A549 (cell line): ENCODE results near the gene HK1. TPM values are rescaled to one million over a fixed set of nuclear protein-coding genes. Genes with fewer than 3 reads are reported as not detected.
"Not testable (repeated sequence)": the region's sequence is repeated elsewhere in the genome, so short reads cannot be mapped to it uniquely, and the experiment has no call there.

Experiments
- ATAC-seq, 2 experiments: fragments of 200-7000 bp in 1 of 2; fragments of >200 bp in 1 of 2; cut with Nextera tagmentation in 1 of 2; cut with Tn5 transposase in 1 of 2; 3 replicates each; pipeline versions ENCODE4 v1.8.0 to v1.9.1; 2018 to 2020; ENCODE audit warnings: mild to moderate bottlenecking in 1 of 2, moderate library complexity in 1 of 2
- CTCF ChIA-PET: fragments of 300-600 bp; sonication (Branson Sonifier 250); formaldehyde crosslinking; extraction: SDS; loops from one replicate; lab custom pipeline; 2021; ENCODE audit warnings: antibody characterized with exemption, inconsistent platforms; lab: Yijun Ruan, JAX
- POLR2A ChIA-PET: fragments of 350-600 bp; formaldehyde crosslinking; extraction: SDS; loops from one replicate; lab custom pipeline; 2021; ENCODE audit warnings: antibody characterized with exemption, inconsistent platforms; lab: Yijun Ruan, JAX
- DNase-seq, 2 experiments: peaks; one replicate each; pipeline versions ENCODE4 v3.0.0 to v3.0.0-alpha.2; 2011 to 2016; ENCODE audit warnings: low read depth in 1 of 2, low spot score in 1 of 2
- FAIRE-seq: peaks from 2 replicates; lab custom pipeline; 2011; peaks lifted over from hg19 to GRCh38; lab: Jason Lieb, UNC
- H3K27ac ChIP-seq, 2 experiments: fragments of >200 bp; sonication (Bioruptor Twin); formaldehyde crosslinking; 3 replicates each; pipeline ENCODE4 v1.5.1; 2016 to 2017
- H3K4me1 ChIP-seq: fragments of >200 bp; sonication (Bioruptor Twin); formaldehyde crosslinking; 3 replicates; pipeline ENCODE4 v1.6.1; 2016
- H3K4me2 ChIP-seq: fragments of >200 bp; sonication (Bioruptor Twin); formaldehyde crosslinking; 3 replicates; pipeline ENCODE4 v1.6.1; 2016
- H3K4me3 ChIP-seq: fragments of >200 bp; sonication (Bioruptor Twin); formaldehyde crosslinking; 3 replicates; pipeline ENCODE4 v1.5.1; 2016
- H3K9me3 ChIP-seq: fragments of >200 bp; sonication (Bioruptor Twin); formaldehyde crosslinking; 3 replicates; pipeline ENCODE4 v1.6.1; 2016
- ATOH8 ChIP-seq: fragments of 250-450 bp; sonication (Bioruptor Pico); IDR thresholded peaks from 2 replicates; pipeline ENCODE4 v1.5.0; 2020; ENCODE audit warnings: low read depth, mild to moderate bottlenecking, moderate library complexity
- CEBPB ChIP-seq, 2 experiments: fragments of >200 bp in 1 of 2; sonication (Bioruptor Twin) in 1 of 2; formaldehyde crosslinking in 1 of 2; IDR thresholded peaks; 2 replicates each; pipeline ENCODE4 v1.6.1; 2012 to 2016
- CHD2 ChIP-seq: fragments of 150-350 bp; IDR thresholded peaks from 2 replicates; pipeline ENCODE4 v1.6.1; 2014; ENCODE audit warnings: low read length; ENCODE audit not compliant: partially characterized antibody
- FOSL2 ChIP-seq, 2 experiments: fragments of 450-650 bp in 1 of 2; fragments of >200 bp in 1 of 2; sonication (Bioruptor Twin) in 1 of 2; formaldehyde crosslinking; IDR thresholded peaks; 2 replicates each; pipeline versions ENCODE4 v1.5.0 to v1.6.1; 2016 to 2020; ENCODE audit warnings: mild to moderate bottlenecking in 1 of 2, moderate library complexity in 1 of 2
- HOXA7 ChIP-seq: fragments of 250-450 bp; sonication (Bioruptor Pico); IDR thresholded peaks from 2 replicates; pipeline ENCODE4 v1.5.0; 2020; ENCODE audit warnings: mild to moderate bottlenecking, moderate library complexity
- JUN ChIP-seq, 2 experiments: fragments of >200 bp; sonication (Bioruptor Twin); formaldehyde crosslinking; IDR thresholded peaks; 2 replicates in 1 of 2; 3 replicates in 1 of 2; pipeline ENCODE4 v1.6.1; 2016 to 2017
- KDM1A ChIP-seq: fragments of 200-600 bp; sonication (generic); IDR thresholded peaks from 2 replicates; pipeline ENCODE4 v1.6.1; 2016; ENCODE audit warnings: low read depth, mild to moderate bottlenecking
- KDM5A ChIP-seq: fragments of 200-600 bp; sonication (generic); IDR thresholded peaks from 2 replicates; pipeline ENCODE4 v1.6.1; 2016; ENCODE audit warnings: antibody characterized with exemption, mild to moderate bottlenecking
- MAFK ChIP-seq: fragments of 450-650 bp; IDR thresholded peaks from 2 replicates; pipeline ENCODE4 v1.6.1; 2014; ENCODE audit not compliant: partially characterized antibody
- MYC ChIP-seq: IDR thresholded peaks from 2 replicates; pipeline ENCODE4 v1.6.1; 2012; ENCODE audit warnings: mild to moderate bottlenecking, inconsistent platforms, low read length, improper control_type of control experiment, borderline replicate concordance
- NR3C1 ChIP-seq: fragments of >200 bp; sonication (Bioruptor Twin); formaldehyde crosslinking; IDR thresholded peaks from 3 replicates; pipeline ENCODE4 v1.6.1; 2017
- PHF8 ChIP-seq: fragments of 200-600 bp; sonication (generic); IDR thresholded peaks from 2 replicates; pipeline ENCODE4 v1.6.1; 2016; ENCODE audit warnings: low read depth, mild to moderate bottlenecking, antibody characterized with exemption, moderate library complexity, borderline replicate concordance
- RFX5 ChIP-seq: fragments of 450-650 bp; IDR thresholded peaks from 2 replicates; pipeline ENCODE4 v1.7.1; 2014; ENCODE audit warnings: antibody characterized with exemption, mild to moderate bottlenecking, moderate library complexity
- SMC3 ChIP-seq: fragments of >200 bp; sonication (Bioruptor Twin); formaldehyde crosslinking; IDR thresholded peaks from 3 replicates; pipeline ENCODE4 v1.6.1; 2018; ENCODE audit warnings: inconsistent platforms
- SREBF2 ChIP-seq: fragments of 450-650 bp; IDR thresholded peaks from 2 replicates; pipeline ENCODE4 v1.6.1; 2014; ENCODE audit warnings: mild to moderate bottlenecking, moderate library complexity
- TFCP2L1 ChIP-seq: fragments of 250-450 bp; sonication (Bioruptor Pico); IDR thresholded peaks from 2 replicates; pipeline ENCODE4 v1.5.0; 2021; ENCODE audit warnings: mild to moderate bottlenecking
- ZNF302 ChIP-seq: fragments of 250-450 bp; sonication (Bioruptor Pico); IDR thresholded peaks from 2 replicates; pipeline ENCODE4 v1.9.0; 2021; ENCODE audit warnings: inconsistent platforms, mild to moderate bottlenecking, moderate library complexity
- WGBS: methylation state at CpG from one replicate; pipeline ENCODE4 v1.1.6; 2017; ENCODE audit errors: missing lambda C conversion rate; 5-methylcytosine and 5-hydroxymethylcytosine counted together
- polyA plus RNA-seq, 4 experiments: library from polyadenylated mRNA; depleted of rRNA in 3 of 4; stranded (reverse); fragments of >200 nt; fragmentation: RNase III in 1 of 4; extraction: RNeasy Plus Mini Kit Qiagen cat#74134 plus additional on column Dnase treatment in 1 of 4; gene quantifications; 2 replicates in 3 of 4; 3 replicates in 1 of 4; pipeline ENCODE4 v1.2.3, GENCODE V29; 2011 to 2017
- TF ChIP-seq, protein P1 (sequence below): IDR thresholded peaks from 2 replicates; pipeline ENCODE4 v1.6.1; 2012
- TF ChIP-seq, protein P2 (sequence below): fragments of >200 bp; sonication (Bioruptor Twin); formaldehyde crosslinking; IDR thresholded peaks from 3 replicates; pipeline ENCODE4 v1.5.1; 2016

Gene HK1
- polyA plus RNA-seq, 2 of the 4 experiments (the other 2 are of a cell fraction) = 17.3 to 58.9 TPM

DNA sequence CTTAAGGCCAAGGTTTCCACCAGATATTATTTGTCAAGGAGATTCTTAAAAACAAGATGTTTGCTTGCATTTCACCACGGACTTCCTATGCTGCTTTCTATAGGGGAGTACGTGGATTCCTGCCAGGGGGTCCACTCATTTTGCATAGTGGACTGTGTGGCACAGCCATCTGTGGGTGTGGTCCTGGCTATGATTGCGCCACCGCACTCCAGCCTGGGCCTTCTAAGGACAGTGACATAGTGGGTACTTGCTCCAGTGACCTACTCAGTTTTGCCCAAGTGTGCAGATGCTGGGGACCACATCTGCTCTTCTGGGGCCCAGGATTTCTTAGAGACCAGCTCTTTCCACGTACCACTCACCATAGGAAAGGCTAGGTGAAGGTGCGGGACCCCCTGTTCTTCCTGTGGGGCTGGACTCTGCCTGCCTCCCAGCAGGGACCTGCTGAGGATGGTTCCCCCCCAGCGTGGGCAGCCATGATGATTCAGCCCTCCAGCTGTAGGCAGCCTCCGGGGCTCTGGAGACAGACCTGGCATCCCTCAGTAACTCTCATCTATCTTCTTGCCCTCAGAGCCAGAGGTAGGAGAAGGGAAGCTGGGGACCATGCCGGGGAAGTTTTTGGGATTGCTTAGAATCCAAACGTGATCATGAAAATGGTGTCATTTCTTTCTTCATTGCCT is 42.9 kb downstream of the HK1 start:
- 87% methylated on average over 10 of the region's 10 CpGs for WGBS
- FAIRE-seq = no peak
- TF ChIP-seq CEBPB (IDR thresholded peaks at IDR 0.05) (peak in 1 of 2 experiments; percentile 52; a peak in 2 of 4 replicates), ATOH8 (CRISPR knock-in tag) (no peak)
- TF ChIP-seq, all 56 proteins: peak for 1
- Histone ChIP-seq H3K27ac (no peak overlapping the region; a peak in 1 of 6 replicates), H3K4me3 (no peak overlapping the region), H3K4me2 (peak overlapping the region; percentile 51), H3K4me1 (peaks cover 49% of the 10 kb centered on the region), H3K9me3 (no peaks in the 10 kb centered on the region)
- POLR2A ChIA-PET = no interaction called here
- CTCF ChIA-PET = interaction anchor here (1.0 to 2.9 kb wide), 4 partner anchors 50 to 83 kb away, joined by 3 to 9 read pairs (median 3); no protein-coding TSS in a partner anchor
- no peak for DNase-seq
- ATAC-seq = no peak

DNA sequence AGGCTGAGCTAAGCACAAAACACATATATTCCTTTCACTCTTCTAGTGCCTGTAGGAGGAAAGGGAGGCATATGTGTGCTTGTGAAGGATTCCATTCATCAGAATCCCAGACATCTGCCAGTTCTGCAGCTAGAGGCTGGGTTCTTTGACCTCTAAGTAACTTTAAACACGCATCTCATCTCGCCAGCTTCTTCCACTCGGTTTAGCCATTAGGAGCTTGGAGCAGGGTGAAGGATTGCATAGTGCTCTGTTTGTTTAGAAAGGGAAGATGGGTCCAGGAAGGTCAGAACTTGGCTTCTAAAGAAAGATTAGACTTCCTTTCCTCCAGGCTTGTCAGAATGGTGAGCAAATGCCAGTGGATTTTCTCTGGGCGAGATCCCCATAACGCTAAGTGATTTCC is 43.6 kb downstream of the HK1 start:
- no peak overlapping the region for H3K4me3 ChIP-seq
- H3K27ac ChIP-seq = 0 out of 6 replicates have a peak overlapping the region, but pooled peaks of 1 of the 2 experiments have one; percentile 6
- 44% methylated on average over 5 of the region's 5 CpGs for WGBS
- peak overlapping the region; percentile 51 for H3K4me2 ChIP-seq
- H3K4me1 ChIP-seq = peaks cover 42% of the 10 kb centered on the region
- ATAC-seq (no peak), DNase-seq (no peak), FAIRE-seq (no peak)
- TF ChIP-seq MAFK = peak; percentile 63
- TF ChIP-seq, protein P1, sequence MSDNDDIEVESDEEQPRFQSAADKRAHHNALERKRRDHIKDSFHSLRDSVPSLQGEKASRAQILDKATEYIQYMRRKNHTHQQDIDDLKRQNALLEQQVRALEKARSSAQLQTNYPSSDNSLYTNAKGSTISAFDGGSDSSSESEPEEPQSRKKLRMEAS = no peak
- no peak for TF ChIP-seq PHF8
- POLR2A ChIA-PET = no interaction called here
- H3K9me3 ChIP-seq = no peaks in the 10 kb centered on the region
- CTCF ChIA-PET = interaction anchor here (1.0 to 2.9 kb wide), 4 partner anchors 49 to 84 kb away, joined by 3 to 9 read pairs (median 3); no protein-coding TSS in a partner anchor

DNA sequence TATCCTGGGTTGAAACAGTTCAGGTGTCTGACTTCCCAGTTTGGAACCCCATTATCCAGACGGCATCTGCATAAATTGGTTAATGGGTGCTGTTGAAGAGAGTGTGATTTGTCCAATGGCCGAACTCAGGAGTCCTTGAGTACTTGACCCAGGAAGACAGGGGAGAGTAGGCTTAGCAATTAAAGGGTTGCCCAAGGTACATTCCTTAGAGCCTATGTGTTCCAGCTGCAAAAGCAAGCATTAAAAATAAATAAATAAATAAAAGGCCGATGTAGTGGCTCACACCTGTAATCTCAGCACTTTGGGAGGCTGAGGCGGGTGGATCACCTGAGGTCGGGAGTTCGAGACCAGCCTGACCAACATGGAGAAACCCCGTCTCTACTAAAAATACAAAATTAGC is 44.0 kb downstream of the HK1 start:
- CTCF ChIA-PET = interaction anchor here (0.6 to 2.9 kb wide), 3 partner anchors 71 to 243 kb away, joined by 3 to 9 read pairs (median 3); no protein-coding TSS in a partner anchor

DNA sequence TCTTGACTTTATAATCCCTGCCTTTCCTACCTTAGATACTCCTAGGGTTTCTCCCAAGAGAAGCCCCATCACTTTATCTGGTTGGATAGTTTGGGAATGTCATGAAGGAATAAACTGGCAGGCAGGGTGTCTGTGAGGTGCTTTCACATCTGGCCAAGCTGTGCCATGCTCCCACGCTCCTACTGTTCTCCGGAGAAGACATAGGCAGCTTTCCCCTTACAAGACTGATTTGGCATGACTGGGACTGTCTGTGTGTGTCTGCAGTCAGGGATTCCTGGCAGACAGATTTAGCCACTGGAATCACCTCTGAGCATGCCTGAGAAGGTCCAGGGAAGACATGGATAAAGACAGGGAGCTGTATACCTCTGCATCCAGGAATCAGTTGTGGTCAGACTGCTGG is 45.3 kb downstream of the HK1 start:
- H3K4me3 ChIP-seq = no peak overlapping the region
- H3K9me3 ChIP-seq = no peaks in the 10 kb centered on the region
- H3K27ac ChIP-seq = no peak overlapping the region
- ATAC-seq (no peak), DNase-seq (no peak), FAIRE-seq (no peak)
- WGBS = 92% methylated on average over 2 of the region's 2 CpGs
- ChIA-PET POLR2A (no interaction called here), CTCF (interaction anchor here (0.8 to 1.3 kb wide), 3 partner anchors 69 to 184 kb away, joined by 3 to 4 read pairs (median 3); no protein-coding TSS in a partner anchor)
- H3K4me2 ChIP-seq = no peak overlapping the region
- H3K4me1 ChIP-seq = peaks cover 36% of the 10 kb centered on the region
- TF ChIP-seq PHF8 (no peak), KDM5A (no peak), JUN (IDR thresholded peaks at IDR 0.05) (no peak), RFX5 (no peak), NR3C1 (no peak), ZNF302 (CRISPR knock-in tag) (no peak), HOXA7 (CRISPR knock-in tag) (no peak), FOSL2 (IDR thresholded peaks at IDR 0.05) (no peak), FOSL2 (CRISPR knock-in tag; IDR thresholded peaks at IDR 0.05) (no peak), TFCP2L1 (CRISPR knock-in tag) (no peak), CHD2 (no peak), MYC (no peak), KDM1A (no peak), SREBF2 (no peak), SMC3 (no peak)
- TF ChIP-seq, protein P2, sequence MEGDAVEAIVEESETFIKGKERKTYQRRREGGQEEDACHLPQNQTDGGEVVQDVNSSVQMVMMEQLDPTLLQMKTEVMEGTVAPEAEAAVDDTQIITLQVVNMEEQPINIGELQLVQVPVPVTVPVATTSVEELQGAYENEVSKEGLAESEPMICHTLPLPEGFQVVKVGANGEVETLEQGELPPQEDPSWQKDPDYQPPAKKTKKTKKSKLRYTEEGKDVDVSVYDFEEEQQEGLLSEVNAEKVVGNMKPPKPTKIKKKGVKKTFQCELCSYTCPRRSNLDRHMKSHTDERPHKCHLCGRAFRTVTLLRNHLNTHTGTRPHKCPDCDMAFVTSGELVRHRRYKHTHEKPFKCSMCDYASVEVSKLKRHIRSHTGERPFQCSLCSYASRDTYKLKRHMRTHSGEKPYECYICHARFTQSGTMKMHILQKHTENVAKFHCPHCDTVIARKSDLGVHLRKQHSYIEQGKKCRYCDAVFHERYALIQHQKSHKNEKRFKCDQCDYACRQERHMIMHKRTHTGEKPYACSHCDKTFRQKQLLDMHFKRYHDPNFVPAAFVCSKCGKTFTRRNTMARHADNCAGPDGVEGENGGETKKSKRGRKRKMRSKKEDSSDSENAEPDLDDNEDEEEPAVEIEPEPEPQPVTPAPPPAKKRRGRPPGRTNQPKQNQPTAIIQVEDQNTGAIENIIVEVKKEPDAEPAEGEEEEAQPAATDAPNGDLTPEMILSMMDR = no peak

More for the DNA sequence above, 44.0 kb downstream of the HK1 start:
- H3K27ac ChIP-seq, POLR2A ChIA-PET, DNase-seq, ATAC-seq, FAIRE-seq, H3K4me3 ChIP-seq, H3K9me3 ChIP-seq: not testable (repeated sequence)
- H3K4me2 ChIP-seq = peak overlapping the region; percentile 51; the same call in 2 of the 3 replicates
- WGBS = 74% methylated on average over 7 of the region's 7 CpGs
- H3K4me1 ChIP-seq = peaks cover 40% of the 10 kb centered on the region
